ENCODE results near the gene LNPK.

DNA sequence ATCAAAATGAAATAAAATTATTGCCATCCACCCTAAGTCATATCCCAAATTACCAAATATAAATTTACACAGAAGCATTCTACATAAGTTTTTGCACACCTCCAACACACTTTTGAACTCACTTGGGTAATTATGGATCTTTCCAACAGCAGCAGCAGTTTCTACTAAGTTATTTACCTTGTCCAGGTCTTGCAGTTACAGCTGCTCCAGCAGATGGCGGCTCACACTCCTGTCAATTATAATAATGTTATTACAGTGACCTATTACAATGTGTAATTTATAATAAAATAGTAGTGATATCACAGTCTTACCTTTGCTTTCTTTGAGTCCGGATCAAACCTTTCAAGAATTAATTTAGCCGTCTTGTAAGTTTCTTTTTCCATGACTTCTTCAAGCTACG lies 37.9 kb downstream of the LNPK start:
- TF ChIP-seq, protein P1, sequence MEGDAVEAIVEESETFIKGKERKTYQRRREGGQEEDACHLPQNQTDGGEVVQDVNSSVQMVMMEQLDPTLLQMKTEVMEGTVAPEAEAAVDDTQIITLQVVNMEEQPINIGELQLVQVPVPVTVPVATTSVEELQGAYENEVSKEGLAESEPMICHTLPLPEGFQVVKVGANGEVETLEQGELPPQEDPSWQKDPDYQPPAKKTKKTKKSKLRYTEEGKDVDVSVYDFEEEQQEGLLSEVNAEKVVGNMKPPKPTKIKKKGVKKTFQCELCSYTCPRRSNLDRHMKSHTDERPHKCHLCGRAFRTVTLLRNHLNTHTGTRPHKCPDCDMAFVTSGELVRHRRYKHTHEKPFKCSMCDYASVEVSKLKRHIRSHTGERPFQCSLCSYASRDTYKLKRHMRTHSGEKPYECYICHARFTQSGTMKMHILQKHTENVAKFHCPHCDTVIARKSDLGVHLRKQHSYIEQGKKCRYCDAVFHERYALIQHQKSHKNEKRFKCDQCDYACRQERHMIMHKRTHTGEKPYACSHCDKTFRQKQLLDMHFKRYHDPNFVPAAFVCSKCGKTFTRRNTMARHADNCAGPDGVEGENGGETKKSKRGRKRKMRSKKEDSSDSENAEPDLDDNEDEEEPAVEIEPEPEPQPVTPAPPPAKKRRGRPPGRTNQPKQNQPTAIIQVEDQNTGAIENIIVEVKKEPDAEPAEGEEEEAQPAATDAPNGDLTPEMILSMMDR (IDR thresholded peaks at IDR 0.05): no peak
- TF ChIP-seq POLR2A (IDR thresholded peaks at IDR 0.05): no peak
- TF ChIP-seq EP300 (IDR thresholded peaks at IDR 0.05): no peak

Measured in ovary (tissue), 3 donors.